Measurements from ENCODE around the gene PARD3. TPM values are rescaled to one million over a fixed set of nuclear protein-coding genes. Genes with fewer than 3 reads are reported as not detected.

PARD3 gene
- total RNA-seq, 1 donor from 2014 or later = 37.5 TPM

DNA sequence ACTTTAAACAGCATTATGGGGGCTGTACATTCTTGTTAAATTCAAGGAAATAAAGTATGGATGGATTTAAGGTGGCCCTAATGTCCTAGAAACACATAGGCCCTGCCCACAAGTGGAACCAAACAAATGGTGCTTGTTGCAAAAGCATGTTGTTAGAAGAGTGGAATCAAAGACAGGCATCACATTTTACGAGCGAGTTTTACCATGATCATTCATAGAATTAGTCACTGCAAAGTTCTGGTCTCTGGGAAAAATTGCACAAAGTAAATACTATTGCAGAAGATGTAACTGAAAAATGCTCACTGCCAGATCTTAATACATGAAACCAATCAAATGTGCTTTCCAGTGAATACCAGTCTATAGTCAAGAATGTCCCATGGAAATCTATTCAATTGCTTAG is 677.1 kb downstream of the PARD3 start:
- DNase-seq (ENCODE audit: low spot score in 2 of 2) = no peak
- no peaks in the 10 kb centered on the region for H3K9me3 ChIP-seq
- TF ChIP-seq CTCF (IDR thresholded peaks at IDR 0.05) = no peak
- no peaks in the 10 kb centered on the region for H3K4me1 ChIP-seq
- H3K27ac ChIP-seq = no peak overlapping the region
- no peak overlapping the region for H3K4me3 ChIP-seq
- no peaks in the 10 kb centered on the region for H3K27me3 ChIP-seq
- intact Hi-C loops (cut with DNase I) = no loop called here
- H3K36me3 ChIP-seq = no peaks in the 10 kb centered on the region

DNA sequence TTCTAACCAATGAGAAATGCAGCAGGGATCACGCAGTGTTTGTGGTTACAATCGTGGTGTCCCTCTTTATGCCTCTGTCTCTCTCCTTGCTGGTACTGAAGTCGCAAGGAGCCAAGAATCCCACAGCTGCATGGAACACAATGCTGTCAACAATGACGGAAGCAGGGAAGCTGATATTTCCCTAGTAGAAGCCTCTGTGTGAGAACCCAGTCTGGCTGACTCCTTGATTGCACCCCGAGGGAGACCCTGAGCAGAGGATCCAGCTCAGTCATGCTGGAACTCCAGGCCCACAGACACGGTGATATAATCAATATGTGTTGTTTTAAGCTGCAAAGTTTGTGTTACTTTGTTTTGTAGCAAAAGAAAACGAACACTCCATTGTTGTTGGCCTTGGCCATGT is 677.9 kb downstream of the PARD3 start:
- TF ChIP-seq CTCF (IDR thresholded peaks at IDR 0.05) = no peak
- H3K27ac ChIP-seq = no peak overlapping the region
- H3K4me3 ChIP-seq = no peak overlapping the region
- no peaks in the 10 kb centered on the region for H3K9me3 ChIP-seq
- DNase-seq (ENCODE audit: low spot score in 2 of 2) = no peak
- no peaks in the 10 kb centered on the region for H3K36me3 ChIP-seq
- H3K4me1 ChIP-seq = peaks cover 0 to 5% of the 10 kb centered on the region in 2 donors
- intact Hi-C loops (cut with DNase I) = no loop called here
- H3K27me3 ChIP-seq = no peaks in the 10 kb centered on the region

DNA sequence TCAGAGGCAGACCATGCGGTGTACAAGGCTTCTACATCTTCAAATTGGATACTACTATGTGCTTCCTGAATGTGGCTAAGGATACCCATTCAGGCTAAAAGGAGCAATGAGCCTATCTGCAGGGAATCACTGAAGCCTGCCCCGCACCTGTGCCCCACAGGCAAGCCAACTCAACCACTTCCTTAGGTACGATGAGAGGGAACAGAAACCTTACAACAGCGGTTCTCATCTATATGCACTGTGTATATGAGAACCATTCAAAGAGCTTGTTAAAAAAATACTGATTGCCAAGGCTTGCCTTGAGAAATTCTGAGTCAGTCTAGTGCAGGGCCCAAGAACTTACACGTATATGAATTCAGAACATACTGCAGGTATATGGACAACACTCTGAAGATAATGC is 679.6 kb downstream of the PARD3 start:
- Histone ChIP-seq H3K27ac (no peak overlapping the region), H3K4me3 (no peak overlapping the region), H3K4me1 (peaks cover 0 to 15% of the 10 kb centered on the region in 2 donors), H3K27me3 (no peaks in the 10 kb centered on the region), H3K36me3 (no peaks in the 10 kb centered on the region), H3K9me3 (no peaks in the 10 kb centered on the region)
- intact Hi-C loops (cut with DNase I) = no loop called here
- TF ChIP-seq CTCF (IDR thresholded peaks at IDR 0.05) = no peak
- no peak for DNase-seq (ENCODE audit: low spot score in 2 of 2)

GRCh38 chr10:34134602-34135001 is 680.5 kb downstream of the PARD3 start:
- intact Hi-C loops (cut with DNase I) = no loop called here
- Histone ChIP-seq H3K9me3 (no peaks in the 10 kb centered on the region), H3K27ac (no peak overlapping the region), H3K36me3 (no peaks in the 10 kb centered on the region), H3K27me3 (no peaks in the 10 kb centered on the region), H3K4me3 (no peak overlapping the region), H3K4me1 (peaks cover 0 to 15% of the 10 kb centered on the region in 2 donors)
- no peak for DNase-seq (ENCODE audit: low spot score in 2 of 2)
- TF ChIP-seq CTCF (IDR thresholded peaks at IDR 0.05) = no peak

GRCh38 chr10:34133406-34133805 is 681.7 kb downstream of the PARD3 start:
- peaks cover 0 to 15% of the 10 kb centered on the region in 2 donors for H3K4me1 ChIP-seq
- H3K4me3 ChIP-seq = no peak overlapping the region
- no peaks in the 10 kb centered on the region for H3K27me3 ChIP-seq
- TF ChIP-seq CTCF (IDR thresholded peaks at IDR 0.05) = no peak
- DNase-seq (ENCODE audit: low spot score in 2 of 2) = no peak
- H3K36me3 ChIP-seq = no peaks in the 10 kb centered on the region
- no peak overlapping the region for H3K27ac ChIP-seq
- no peaks in the 10 kb centered on the region for H3K9me3 ChIP-seq
- intact Hi-C loops (cut with DNase I) = no loop called here

GRCh38 chr10:34131152-34131551 is 683.9 kb downstream of the PARD3 start:
- intact Hi-C loops (cut with DNase I) = no loop called here
- DNase-seq (ENCODE audit: low spot score in 2 of 2) = no peak
- Histone ChIP-seq H3K27ac (no peak overlapping the region), H3K4me1 (peaks cover 0 to 15% of the 10 kb centered on the region in 2 donors), H3K4me3 (no peak overlapping the region), H3K27me3 (no peaks in the 10 kb centered on the region), H3K36me3 (no peaks in the 10 kb centered on the region), H3K9me3 (no peaks in the 10 kb centered on the region)
- TF ChIP-seq CTCF (IDR thresholded peaks at IDR 0.05) = no peak
